KMS-11 (cell line): ENCODE measurements around the gene NSUN3.

Experiments
- H2AFZ ChIP-seq: fragments of 200-600 bp; sonication (generic); 2 replicates; pipeline ENCODE4 v1.6.1; 2016; ENCODE audit warnings: antibody characterized with exemption, mixed run types, low read depth
- H3K27ac ChIP-seq: fragments of 200-600 bp; sonication (generic); 2 replicates; pipeline ENCODE4 v1.6.1; 2016; ENCODE audit warnings: mild to moderate bottlenecking, mixed run types
- H3K27me3 ChIP-seq: fragments of 200-600 bp; sonication (generic); 2 replicates; pipeline ENCODE4 v1.6.1; 2017; ENCODE audit warnings: mild to moderate bottlenecking, low read depth, mixed run types, moderate library complexity; ENCODE audit not compliant: insufficient read depth
- H3K36me3 ChIP-seq: fragments of 200-600 bp; sonication (generic); 2 replicates; pipeline ENCODE4 v1.6.1; 2017; ENCODE audit warnings: mild to moderate bottlenecking, mixed run types; ENCODE audit not compliant: insufficient read depth
- H3K4me1 ChIP-seq: fragments of 200-600 bp; sonication (generic); 2 replicates; pipeline ENCODE4 v1.6.1; 2016; ENCODE audit warnings: mild to moderate bottlenecking, low read depth, mixed run types; ENCODE audit not compliant: poor library complexity, severe bottlenecking
- H3K4me2 ChIP-seq: fragments of 200-600 bp; sonication (generic); 2 replicates; pipeline ENCODE4 v1.7.0; 2016; ENCODE audit warnings: mild to moderate bottlenecking, mixed run types
- H3K4me3 ChIP-seq: fragments of 200-600 bp; sonication (generic); IDR thresholded peaks from 2 replicates; pipeline ENCODE4 v1.6.1; 2017; ENCODE audit warnings: low read depth, low read length, mixed read lengths; ENCODE audit not compliant: insufficient read depth
- H3K79me2 ChIP-seq: fragments of 200-600 bp; sonication (generic); 2 replicates; pipeline ENCODE4 v1.6.1; 2016; ENCODE audit warnings: low read depth, mixed run types; ENCODE audit not compliant: insufficient read depth
- H3K9ac ChIP-seq: fragments of 200-600 bp; sonication (generic); 2 replicates; pipeline ENCODE4 v1.6.1; 2016; ENCODE audit warnings: mild to moderate bottlenecking, mixed run types
- H4K20me1 ChIP-seq: fragments of 200-600 bp; sonication (generic); 2 replicates; pipeline ENCODE4 v1.6.1; 2016; ENCODE audit warnings: mild to moderate bottlenecking, mixed run types; ENCODE audit not compliant: insufficient read depth
- CTCF ChIP-seq: fragments of 200-600 bp; sonication (generic); conservative IDR thresholded peaks from 2 replicates; pipeline ENCODE4 v1.6.1; 2017; ENCODE audit warnings: low read depth, mild to moderate bottlenecking, antibody characterized with exemption, low read length, moderate library complexity, mixed read lengths

The NSUN3 gene

GRCh38 chr3:94110854-94111253 is 48.0 kb downstream of the NSUN3 start:
- Histone ChIP-seq H3K36me3 (no peaks in the 10 kb centered on the region), H3K79me2 (no peaks in the 10 kb centered on the region), H3K27me3 (no peaks in the 10 kb centered on the region), H3K9ac (no peak overlapping the region), H3K4me1 (no peaks in the 10 kb centered on the region), H3K4me2 (no peak overlapping the region), H3K27ac (no peak overlapping the region), H2AFZ (no peak overlapping the region), H4K20me1 (no peaks in the 10 kb centered on the region), H3K4me3 (no peak overlapping the region)
- TF ChIP-seq CTCF: no peak

- no peak for TF ChIP-seq CTCF
- no peaks in the 10 kb centered on the region for H3K79me2 ChIP-seq
- H4K20me1 ChIP-seq: no peaks in the 10 kb centered on the region
- no peak overlapping the region for H3K4me2 ChIP-seq
- no peak overlapping the region for H2AFZ ChIP-seq
- H3K27ac ChIP-seq: no peak overlapping the region
- no peaks in the 10 kb centered on the region for H3K4me1 ChIP-seq
- H3K4me3 ChIP-seq: no peak overlapping the region
- no peak overlapping the region for H3K9ac ChIP-seq
- no peaks in the 10 kb centered on the region for H3K36me3 ChIP-seq
- no peaks in the 10 kb centered on the region for H3K27me3 ChIP-seq
Observed at GRCh38 chr3:94114666-94115065, 51.8 kb downstream of the NSUN3 start.

GRCh38 chr3:94115482-94115881 is 52.6 kb downstream of the NSUN3 start:
- Histone ChIP-seq H3K36me3 (no peaks in the 10 kb centered on the region), H3K9ac (no peak overlapping the region), H3K79me2 (no peaks in the 10 kb centered on the region), H4K20me1 (no peaks in the 10 kb centered on the region), H3K4me2 (no peak overlapping the region), H3K27ac (no peak overlapping the region), H3K27me3 (no peaks in the 10 kb centered on the region), H3K4me3 (no peak overlapping the region), H2AFZ (no peak overlapping the region), H3K4me1 (no peaks in the 10 kb centered on the region)
- TF ChIP-seq CTCF: peak; percentile 42; the same call in 1 of the 2 replicates

GRCh38 chr3:94117729-94118128 is 54.9 kb downstream of the NSUN3 start:
- H3K4me2 ChIP-seq: no peak overlapping the region
- no peaks in the 10 kb centered on the region for H3K36me3 ChIP-seq
- no peaks in the 10 kb centered on the region for H4K20me1 ChIP-seq
- no peaks in the 10 kb centered on the region for H3K79me2 ChIP-seq
- H2AFZ ChIP-seq: no peak overlapping the region
- H3K27me3 ChIP-seq: no peaks in the 10 kb centered on the region
- no peak overlapping the region for H3K4me3 ChIP-seq
- no peaks in the 10 kb centered on the region for H3K4me1 ChIP-seq
- H3K9ac ChIP-seq: no peak overlapping the region
- no peak overlapping the region for H3K27ac ChIP-seq
- no peak for TF ChIP-seq CTCF
